Activated CD4-positive, alpha-beta memory T cell treated with anti-CD3 and anti-CD28 coated beads, Interleukin-2, amount 10 ng/mL, durations not matched to agents 7 days and 5 days (primary cell): ENCODE measurements around the gene MYL3. TPM values are rescaled to one million over a fixed set of nuclear protein-coding genes. Genes with fewer than 3 reads are reported as not detected.

Source experiments
- CTCF ChIA-PET: fragments of 350-600 bp; sonication (Branson Sonifier 250); formaldehyde crosslinking; loops from one replicate; lab custom pipeline; 2021; ENCODE audit warnings: antibody characterized with exemption, inconsistent platforms; lab: Charles Lee
- POLR2A ChIA-PET: fragments of 350-600 bp; sonication (Branson Sonifier 250); formaldehyde crosslinking; loops from one replicate; lab custom pipeline; 2021; ENCODE audit warnings: antibody characterized with exemption; lab: Charles Lee
- DNase-seq: peaks from one replicate; pipeline ENCODE4 v3.0.0-alpha.2; 2020
- H3K27ac Mint-ChIP-seq: one replicate; pipeline ENCODE4 v1.8.0; 2021; ENCODE audit warnings: mild to moderate bottlenecking, mixed read lengths
- H3K27me3 Mint-ChIP-seq: one replicate; pipeline ENCODE4 v1.8.0; 2021; ENCODE audit warnings: mixed read lengths
- H3K36me3 Mint-ChIP-seq: one replicate; pipeline ENCODE4 v1.8.0; 2021; ENCODE audit warnings: low read depth, mixed read lengths
- H3K4me1 Mint-ChIP-seq: one replicate; pipeline ENCODE4 v1.8.0; 2021; ENCODE audit warnings: mixed read lengths
- H3K4me3 Mint-ChIP-seq: one replicate; pipeline ENCODE4 v1.8.0; 2021; ENCODE audit warnings: mild to moderate bottlenecking, mixed read lengths
- H3K9me3 Mint-ChIP-seq: one replicate; pipeline ENCODE4 v1.8.0; 2021; ENCODE audit warnings: mixed read lengths
- total RNA-seq, 2 experiments: library from RNA; stranded (reverse); gene quantifications; one replicate each; pipeline ENCODE4 v1.2.3, GENCODE V29; 2021

Gene MYL3
- total RNA-seq, 2 experiments from 2014 or later = not detected

DNA sequence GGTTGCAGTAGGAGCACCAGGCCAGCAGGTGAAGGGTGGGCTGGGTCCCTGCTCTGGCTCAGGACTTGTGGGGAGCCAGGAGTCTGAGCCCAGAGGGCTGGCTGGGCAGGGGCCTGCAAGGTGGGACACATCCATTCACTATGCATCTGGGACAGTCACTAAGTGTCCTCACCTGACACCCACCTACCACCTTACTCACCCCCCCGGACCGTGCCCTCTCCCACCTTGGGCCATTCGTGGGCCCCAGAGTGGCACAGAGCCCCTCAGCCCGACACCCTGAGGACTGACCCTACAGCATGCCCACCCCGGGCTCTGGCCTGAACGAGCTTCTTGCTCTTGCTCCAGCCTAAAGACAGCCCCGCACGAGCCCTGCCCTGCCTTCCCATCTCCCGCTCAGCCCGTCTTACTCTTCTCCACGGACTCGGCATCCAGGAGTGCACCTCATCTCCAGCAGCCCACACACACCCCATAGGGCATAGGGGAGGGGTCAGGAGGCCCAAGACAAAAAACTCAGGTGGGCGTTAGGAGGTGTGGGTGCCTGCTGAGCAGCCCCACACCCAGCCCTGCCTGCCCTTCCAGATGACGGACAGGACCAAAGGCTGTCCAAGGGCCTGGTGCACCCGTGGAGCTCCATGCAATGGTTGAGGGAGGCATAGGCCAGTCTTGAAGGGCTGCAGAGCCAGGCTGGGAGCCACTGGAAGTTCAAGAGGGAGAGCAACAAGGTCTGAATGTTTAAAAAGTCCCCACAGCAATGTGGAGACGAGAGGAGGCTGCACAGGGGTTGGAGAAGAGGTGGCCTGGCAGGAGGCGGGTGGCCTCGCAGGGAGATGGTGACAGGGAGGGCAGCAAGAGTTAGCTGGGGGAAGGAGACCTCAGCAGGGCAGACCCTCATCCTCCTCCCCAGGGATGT is 41.3 kb upstream of the MYL3 start:
- DNase-seq = no peak
- peaks cover 11% of the 10 kb centered on the region for H3K4me1 Mint-ChIP-seq
- H3K27ac Mint-ChIP-seq = no peak overlapping the region
- H3K27me3 Mint-ChIP-seq = no peaks in the 10 kb centered on the region
- H3K9me3 Mint-ChIP-seq = no peaks in the 10 kb centered on the region
- ChIA-PET POLR2A (no interaction called here), CTCF (no interaction called here)
- no peaks in the 10 kb centered on the region for H3K36me3 Mint-ChIP-seq
- no peak overlapping the region for H3K4me3 Mint-ChIP-seq

- no peaks in the 10 kb centered on the region for H3K36me3 Mint-ChIP-seq
- no peak overlapping the region for H3K4me3 Mint-ChIP-seq
- POLR2A ChIA-PET = no interaction called here
- peaks cover 5% of the 10 kb centered on the region for H3K27me3 Mint-ChIP-seq
- CTCF ChIA-PET = no interaction called here
- peaks cover 9% of the 10 kb centered on the region for H3K4me1 Mint-ChIP-seq
- H3K9me3 Mint-ChIP-seq = no peaks in the 10 kb centered on the region
- DNase-seq = no peak
- no peak overlapping the region for H3K27ac Mint-ChIP-seq
Measured at GRCh38 chr3:46903341-46904302, 40.4 kb upstream of the MYL3 start.

DNA sequence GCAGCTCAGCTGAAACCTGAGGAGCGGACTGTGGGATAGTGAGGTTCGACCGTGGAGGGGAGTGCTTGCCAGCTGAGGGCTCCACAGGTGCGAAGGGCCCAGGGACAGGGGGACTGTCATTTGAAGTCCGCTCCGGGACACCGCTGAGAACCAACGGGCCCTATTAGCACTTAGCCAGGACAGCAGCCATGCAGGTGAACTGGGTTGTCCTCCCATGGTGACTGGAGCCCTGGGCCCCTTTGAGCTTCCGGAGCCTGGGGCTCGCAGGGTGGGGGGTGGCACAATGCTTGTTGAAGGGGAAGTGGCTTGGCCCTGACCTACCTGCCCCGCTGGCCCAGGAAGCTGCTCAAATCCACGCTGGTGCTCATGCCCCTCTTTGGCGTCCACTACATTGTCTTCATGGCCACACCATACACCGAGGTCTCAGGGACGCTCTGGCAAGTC is 39.0 kb upstream of the MYL3 start:
- POLR2A ChIA-PET = interaction anchor here (0.8 kb wide), 1 partner anchor 405 kb away, joined by 3 read pairs; no protein-coding TSS in a partner anchor
- no peak for DNase-seq
- CTCF ChIA-PET = no interaction called here
- Mint-ChIP-seq H3K36me3 (no peaks in the 10 kb centered on the region), H3K27me3 (peaks cover 12% of the 10 kb centered on the region), H3K9me3 (no peaks in the 10 kb centered on the region), H3K4me3 (no peak overlapping the region), H3K4me1 (peaks cover 12% of the 10 kb centered on the region), H3K27ac (no peak overlapping the region)

- Mint-ChIP-seq H3K27me3 (peaks cover 12% of the 10 kb centered on the region), H3K4me1 (peaks cover 12% of the 10 kb centered on the region), H3K27ac (no peak overlapping the region), H3K36me3 (no peaks in the 10 kb centered on the region), H3K4me3 (no peak overlapping the region), H3K9me3 (no peaks in the 10 kb centered on the region)
- DNase-seq = no peak
- CTCF ChIA-PET = interaction anchor here (1.6 kb wide), 1 partner anchor 8 kb away, joined by 5 read pairs; no protein-coding TSS in a partner anchor
- POLR2A ChIA-PET = interaction anchor here (0.8 kb wide), 1 partner anchor 405 kb away, joined by 3 read pairs; no protein-coding TSS in a partner anchor
Measured at GRCh38 chr3:46901591-46902187, 38.4 kb upstream of the MYL3 start.

- Mint-ChIP-seq H3K4me1 (peaks cover 12% of the 10 kb centered on the region), H3K4me3 (no peak overlapping the region), H3K9me3 (no peaks in the 10 kb centered on the region), H3K27ac (no peak overlapping the region), H3K36me3 (no peaks in the 10 kb centered on the region), H3K27me3 (peaks cover 16% of the 10 kb centered on the region)
- ChIA-PET POLR2A (interaction anchor here (1.6 kb wide), 1 partner anchor 9 kb away, joined by 4 read pairs; no protein-coding TSS in a partner anchor), CTCF (interaction anchor here (1.6 kb wide), 1 partner anchor 8 kb away, joined by 5 read pairs; no protein-coding TSS in a partner anchor)
- DNase-seq = no peak
Measured at GRCh38 chr3:46901061-46901460, 37.8 kb upstream of the MYL3 start.

DNA sequence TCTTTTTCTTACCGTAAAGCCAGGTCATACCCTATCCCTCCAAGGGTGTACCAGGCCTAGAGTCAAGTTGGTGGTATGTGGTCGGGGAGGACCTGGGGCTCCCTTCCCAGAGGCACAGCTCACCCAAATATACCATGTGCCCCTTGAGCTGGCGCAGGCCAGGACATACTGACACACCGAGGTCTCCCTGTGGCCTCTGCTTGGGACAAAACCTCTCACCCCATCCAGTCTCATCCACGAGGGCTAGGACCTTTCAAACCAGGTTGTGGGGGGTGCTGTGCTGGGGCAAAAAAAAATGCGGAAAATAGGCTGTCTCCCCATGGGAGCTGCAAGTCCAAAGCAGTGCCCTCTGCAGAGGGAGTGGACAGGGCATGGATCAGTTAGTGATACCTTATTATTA is 37.1 kb upstream of the MYL3 start:
- ChIA-PET POLR2A (interaction anchor here (1.6 kb wide), 1 partner anchor 9 kb away, joined by 4 read pairs; no protein-coding TSS in a partner anchor), CTCF (interaction anchor here (1.4 to 1.6 kb wide), 2 partner anchors 9 to 40 kb away, joined by 4 to 5 read pairs; no protein-coding TSS in a partner anchor)
- H3K36me3 Mint-ChIP-seq = no peaks in the 10 kb centered on the region
- H3K9me3 Mint-ChIP-seq = no peaks in the 10 kb centered on the region
- no peak overlapping the region for H3K4me3 Mint-ChIP-seq
- no peak overlapping the region for H3K27ac Mint-ChIP-seq
- H3K4me1 Mint-ChIP-seq = peaks cover 12% of the 10 kb centered on the region
- H3K27me3 Mint-ChIP-seq = peaks cover 19% of the 10 kb centered on the region
- DNase-seq = no peak

- ChIA-PET POLR2A (interaction anchor here (1.6 kb wide), 1 partner anchor 10 kb away, joined by 4 read pairs; no protein-coding TSS in a partner anchor), CTCF (interaction anchor here (1.4 kb wide), 1 partner anchor 40 kb away, joined by 4 read pairs; no protein-coding TSS in a partner anchor)
- Mint-ChIP-seq H3K36me3 (no peaks in the 10 kb centered on the region), H3K9me3 (no peaks in the 10 kb centered on the region), H3K27me3 (peaks cover 23% of the 10 kb centered on the region), H3K4me3 (no peak overlapping the region), H3K27ac (no peak overlapping the region), H3K4me1 (peaks cover 12% of the 10 kb centered on the region)
- no peak for DNase-seq
Measured at GRCh38 chr3:46900007-46900292, 36.7 kb upstream of the MYL3 start.

GRCh38 chr3:46899151-46900006 is 36.1 kb upstream of the MYL3 start:
- Mint-ChIP-seq H3K4me3 (no peak overlapping the region), H3K27ac (no peak overlapping the region), H3K9me3 (no peaks in the 10 kb centered on the region), H3K27me3 (peaks cover 23% of the 10 kb centered on the region), H3K36me3 (no peaks in the 10 kb centered on the region), H3K4me1 (peaks cover 10% of the 10 kb centered on the region)
- POLR2A ChIA-PET = interaction anchor here (1.6 kb wide), 1 partner anchor 10 kb away, joined by 4 read pairs; no protein-coding TSS in a partner anchor
- CTCF ChIA-PET = interaction anchor here (1.1 to 1.4 kb wide), 3 partner anchors 14 to 39 kb away, joined by 3 to 4 read pairs (median 4); no protein-coding TSS in a partner anchor
- DNase-seq = no peak

DNA sequence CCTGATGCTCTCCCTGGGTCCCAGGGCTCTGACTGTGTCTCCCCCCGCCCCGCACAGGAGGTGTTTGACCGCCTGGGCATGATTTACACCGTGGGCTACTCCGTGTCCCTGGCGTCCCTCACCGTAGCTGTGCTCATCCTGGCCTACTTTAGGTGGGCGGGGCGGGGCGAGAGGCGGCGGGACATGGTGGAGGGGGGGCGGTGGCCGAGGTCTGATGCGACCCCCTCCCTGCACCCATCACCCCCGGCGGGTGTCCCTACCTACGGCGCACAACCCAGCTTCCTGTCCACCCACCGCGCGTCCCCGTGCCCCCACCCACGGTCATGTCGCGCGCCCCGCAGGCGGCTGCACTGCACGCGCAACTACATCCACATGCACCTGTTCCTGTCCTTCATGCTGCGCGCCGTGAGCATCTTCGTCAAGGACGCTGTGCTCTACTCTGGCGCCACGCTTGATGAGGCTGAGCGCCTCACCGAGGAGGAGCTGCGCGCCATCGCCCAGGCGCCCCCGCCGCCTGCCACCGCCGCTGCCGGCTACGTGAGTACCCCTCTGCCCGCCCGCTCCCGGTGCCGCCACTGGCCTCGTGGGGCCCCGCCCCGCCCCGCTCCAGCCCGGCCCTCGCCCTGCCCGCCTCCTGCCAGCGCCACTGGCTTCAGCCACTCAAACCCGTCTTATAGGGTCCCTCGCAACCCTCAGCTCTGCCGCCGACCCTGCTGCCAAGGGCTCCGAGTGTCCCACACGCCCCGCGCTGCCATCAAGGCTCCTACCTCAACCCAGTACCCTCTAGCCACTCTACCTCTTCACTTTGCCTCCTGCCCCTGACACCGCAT is 35.3 kb upstream of the MYL3 start:
- Mint-ChIP-seq H3K27me3 (peaks cover 30% of the 10 kb centered on the region), H3K4me1 (peaks cover 9% of the 10 kb centered on the region), H3K9me3 (no peaks in the 10 kb centered on the region), H3K27ac (no peak overlapping the region), H3K4me3 (no peak overlapping the region), H3K36me3 (no peaks in the 10 kb centered on the region)
- ChIA-PET POLR2A (no interaction called here), CTCF (interaction anchor here (1.1 kb wide), 2 partner anchors 15 to 16 kb away, joined by 3 to 4 read pairs; no protein-coding TSS in a partner anchor)
- DNase-seq = no peak

- ChIA-PET CTCF (interaction anchor here (1.1 kb wide), 1 partner anchor 15 kb away, joined by 4 read pairs; no protein-coding TSS in a partner anchor), POLR2A (no interaction called here)
- no peak overlapping the region for H3K27ac Mint-ChIP-seq
Measured at GRCh38 chr3:46897829-46898320, 34.6 kb upstream of the MYL3 start.

GRCh38 chr3:46897031-46897430 is 33.8 kb upstream of the MYL3 start:
- ChIA-PET CTCF (interaction anchor here (2.1 kb wide), 1 partner anchor 13 kb away, joined by 5 read pairs; no protein-coding TSS in a partner anchor), POLR2A (no interaction called here)
- no peaks in the 10 kb centered on the region for H3K36me3 Mint-ChIP-seq
- H3K9me3 Mint-ChIP-seq = no peaks in the 10 kb centered on the region
- H3K27me3 Mint-ChIP-seq = peaks cover 44% of the 10 kb centered on the region
- no peak overlapping the region for H3K27ac Mint-ChIP-seq
- no peak for DNase-seq
- H3K4me3 Mint-ChIP-seq = no peak overlapping the region
- H3K4me1 Mint-ChIP-seq = peaks cover 10% of the 10 kb centered on the region

More at GRCh38 chr3:46897829-46898320, 34.6 kb upstream of the MYL3 start:
- Mint-ChIP-seq H3K4me1 (peaks cover 5% of the 10 kb centered on the region), H3K9me3 (no peaks in the 10 kb centered on the region), H3K36me3 (no peaks in the 10 kb centered on the region), H3K4me3 (no peak overlapping the region), H3K27me3 (peaks cover 36% of the 10 kb centered on the region)
- DNase-seq = no peak
